ENCODE measurements around the gene CPLX1. TPM values are rescaled to one million over a fixed set of nuclear protein-coding genes. Genes with fewer than 3 reads are reported as not detected.
"Not testable (repeated sequence)": the region's sequence is repeated elsewhere in the genome, so short reads cannot be mapped to it uniquely, and the experiment has no call there.

The CPLX1 gene
- total RNA-seq, 1 experiment from 2014 or later, result 3.1 TPM

DNA sequence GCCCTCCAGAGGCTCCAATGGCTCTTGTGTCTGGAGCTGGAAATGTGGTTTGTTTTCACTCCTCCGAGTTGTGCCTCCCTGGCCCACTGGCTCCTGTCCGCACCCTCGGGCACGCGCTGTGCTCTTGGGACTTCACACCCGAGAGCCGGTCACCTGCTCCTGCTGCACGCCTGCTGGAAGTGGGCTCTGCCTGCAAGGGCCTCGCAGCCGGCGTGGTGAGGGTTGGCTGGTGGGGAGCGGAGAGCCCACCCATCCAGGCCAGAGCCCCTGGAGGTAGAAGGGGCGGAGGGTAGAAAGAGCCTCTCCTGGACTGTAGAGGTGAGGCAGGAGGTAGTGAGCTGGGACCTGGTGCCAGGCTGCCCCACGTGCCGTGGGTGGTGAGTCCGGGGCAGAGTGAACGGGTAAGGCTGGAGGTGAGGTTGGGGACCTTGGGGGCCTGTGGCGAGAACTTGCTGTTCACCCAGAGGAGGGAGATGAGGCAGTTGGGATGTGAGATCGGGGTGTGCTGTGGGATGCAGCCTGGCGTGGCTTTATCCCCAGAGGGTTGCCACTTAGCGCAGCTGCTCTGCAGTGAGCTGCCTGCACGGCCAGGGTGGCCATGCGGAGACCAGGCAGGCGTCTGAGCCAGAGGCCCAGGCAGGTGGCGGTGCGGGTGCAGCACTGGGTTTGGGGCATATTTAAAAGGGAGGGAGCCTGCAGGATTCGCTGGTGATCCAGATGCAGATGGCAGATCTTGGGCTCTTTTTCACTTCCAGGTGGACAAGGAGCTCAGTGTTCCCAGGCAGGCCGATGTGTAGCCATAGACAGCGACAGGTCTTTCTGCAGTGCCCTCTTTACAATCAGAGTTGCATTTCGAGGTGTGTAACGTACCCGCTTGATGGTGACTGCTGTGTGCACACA is 71.5 kb downstream of the CPLX1 start:
- Histone ChIP-seq H3K36me3 (ENCODE audit: insufficient read depth, low read length) (no peaks in the 10 kb centered on the region), H3K4me1 (ENCODE audit: low read length) (no peaks in the 10 kb centered on the region), H3K4me3 (ENCODE audit: low read length) (no peak overlapping the region), H3K27me3 (ENCODE audit: low read length) (no peaks in the 10 kb centered on the region), H3K4me2 (ENCODE audit: low read depth, low read length, poor library complexity, severe bottlenecking) (no peak overlapping the region), H2AFZ (ENCODE audit: low read length) (no peak overlapping the region), H3K9ac (ENCODE audit: low read length) (no peak overlapping the region), H3K79me2 (ENCODE audit: low read length) (peaks cover 8% of the 10 kb centered on the region), H3K9me3 (ENCODE audit: low read length) (no peaks in the 10 kb centered on the region), H3K27ac (ENCODE audit: low read length) (no peak overlapping the region), H4K20me1 (ENCODE audit: insufficient read depth, low read depth, low read length) (0 out of 2 replicates have a peak, but pooled peaks cover 3% of the 10 kb centered on the region), H3K9me2 (replicated peaks; ENCODE audit: insufficient read depth, low read length) (no peaks in the 10 kb centered on the region)
- no peak for DNase-seq

DNA sequence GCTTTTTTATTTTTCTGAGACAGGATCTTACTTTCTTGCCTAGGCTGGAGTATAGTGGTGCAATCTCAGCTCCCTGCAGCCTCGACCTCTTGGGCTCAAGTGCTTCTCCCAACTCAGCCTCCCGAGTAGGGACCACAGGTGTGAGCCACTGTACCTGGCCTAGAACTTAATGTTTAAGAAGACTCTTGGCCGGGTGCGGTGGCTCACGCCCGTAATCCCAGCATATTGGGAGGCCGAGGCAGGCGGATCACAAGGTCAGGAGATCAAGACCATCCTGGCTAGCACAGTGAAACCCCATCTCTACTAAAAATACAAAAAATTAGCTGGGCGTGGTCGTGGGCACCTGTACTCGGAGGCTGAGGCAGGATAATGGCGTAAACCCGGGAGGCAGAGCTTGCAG is 72.7 kb downstream of the CPLX1 start:
- H3K9ac ChIP-seq (ENCODE audit: low read length); H3K36me3 ChIP-seq (ENCODE audit: insufficient read depth, low read length); DNase-seq; H3K9me3 ChIP-seq (ENCODE audit: low read length); H3K4me2 ChIP-seq (ENCODE audit: low read depth, low read length, poor library complexity, severe bottlenecking); H4K20me1 ChIP-seq (ENCODE audit: insufficient read depth, low read depth, low read length); H3K9me2 ChIP-seq (replicated peaks; ENCODE audit: insufficient read depth, low read length); H3K27me3 ChIP-seq (ENCODE audit: low read length); H3K27ac ChIP-seq (ENCODE audit: low read length); H2AFZ ChIP-seq (ENCODE audit: low read length); H3K4me3 ChIP-seq (ENCODE audit: low read length); H3K4me1 ChIP-seq (ENCODE audit: low read length): not testable (repeated sequence)
- H3K79me2 ChIP-seq (ENCODE audit: low read length), result peaks cover 13% of the 10 kb centered on the region

DNA sequence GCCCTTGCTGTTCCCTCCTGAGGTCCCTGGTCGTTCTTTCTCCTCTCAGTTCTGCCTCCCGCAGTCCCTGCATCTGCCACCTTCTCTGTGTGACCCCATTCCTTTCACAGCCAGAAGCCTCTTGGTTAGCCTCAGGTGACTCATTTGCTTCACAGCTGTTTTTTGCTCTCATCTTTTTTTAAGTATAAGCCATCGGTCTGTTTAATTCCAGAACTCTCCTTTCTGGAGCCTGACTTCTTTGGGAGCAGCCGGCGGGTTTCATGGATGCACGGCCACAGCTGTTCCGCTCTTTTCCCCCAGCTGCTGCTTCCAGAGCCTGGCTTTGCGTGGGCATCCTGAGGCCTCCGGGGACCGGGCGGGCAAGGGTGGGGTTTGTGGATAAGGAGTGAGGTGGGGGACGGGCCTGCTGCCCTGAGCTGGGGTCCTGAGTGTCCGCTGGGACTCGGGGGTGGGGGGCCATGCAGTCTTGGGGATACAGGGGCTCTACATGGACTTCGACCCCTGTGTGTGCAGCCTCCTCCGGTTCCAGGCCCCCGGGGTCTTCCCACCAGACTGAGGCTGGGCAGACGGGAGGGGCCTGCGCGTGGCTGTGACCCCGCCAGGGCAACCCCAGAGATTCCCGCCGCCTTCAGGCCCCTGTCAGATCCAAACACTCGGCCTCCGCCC is 73.6 kb downstream of the CPLX1 start:
- Histone ChIP-seq H3K27me3 (ENCODE audit: low read length) (no peaks in the 10 kb centered on the region), H3K9ac (ENCODE audit: low read length) (no peak overlapping the region), H3K4me1 (ENCODE audit: low read length) (no peaks in the 10 kb centered on the region), H3K4me2 (ENCODE audit: low read depth, low read length, poor library complexity, severe bottlenecking) (no peak overlapping the region), H3K9me2 (replicated peaks; ENCODE audit: insufficient read depth, low read length) (no peaks in the 10 kb centered on the region), H3K79me2 (ENCODE audit: low read length) (peaks cover 13% of the 10 kb centered on the region), H2AFZ (ENCODE audit: low read length) (no peak overlapping the region), H3K9me3 (ENCODE audit: low read length) (no peaks in the 10 kb centered on the region), H3K4me3 (ENCODE audit: low read length) (no peak overlapping the region), H3K36me3 (ENCODE audit: insufficient read depth, low read length) (peaks cover 3% of the 10 kb centered on the region; the same call in 1 of the 2 replicates), H3K27ac (ENCODE audit: low read length) (no peak overlapping the region), H4K20me1 (ENCODE audit: insufficient read depth, low read depth, low read length) (0 out of 2 replicates have a peak, but pooled peaks cover 3% of the 10 kb centered on the region)
- DNase-seq, result no peak

DNA sequence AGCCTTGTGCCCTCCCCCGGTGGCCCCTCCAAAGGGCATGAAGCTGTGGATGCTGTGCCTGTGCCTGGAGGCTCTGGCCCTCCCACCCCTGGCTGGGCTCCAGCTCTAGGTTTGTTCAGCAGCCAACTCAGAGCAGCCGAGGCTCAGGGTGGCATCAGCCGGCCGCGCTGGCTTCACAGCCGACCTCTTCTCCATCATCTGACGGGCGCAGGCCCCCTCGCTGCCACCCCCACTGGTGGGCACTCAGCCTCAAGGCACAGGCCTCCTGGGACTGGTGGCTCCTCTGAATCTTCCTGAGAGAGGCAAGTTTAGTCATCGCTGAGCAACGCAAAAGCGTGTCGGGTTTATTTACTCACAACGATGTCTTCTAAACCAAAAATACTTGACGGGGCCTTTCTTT is 74.3 kb downstream of the CPLX1 start:
- Histone ChIP-seq H3K9ac (ENCODE audit: low read length) (no peak overlapping the region), H3K36me3 (ENCODE audit: insufficient read depth, low read length) (peaks cover 3% of the 10 kb centered on the region; the same call in 1 of the 2 replicates), H3K9me3 (ENCODE audit: low read length) (no peaks in the 10 kb centered on the region), H2AFZ (ENCODE audit: low read length) (no peak overlapping the region), H3K4me2 (ENCODE audit: low read depth, low read length, poor library complexity, severe bottlenecking) (no peak overlapping the region), H3K79me2 (ENCODE audit: low read length) (peaks cover 13% of the 10 kb centered on the region), H3K27ac (ENCODE audit: low read length) (no peak overlapping the region), H4K20me1 (ENCODE audit: insufficient read depth, low read depth, low read length) (0 out of 2 replicates have a peak, but pooled peaks cover 3% of the 10 kb centered on the region), H3K4me1 (ENCODE audit: low read length) (no peaks in the 10 kb centered on the region), H3K4me3 (ENCODE audit: low read length) (no peak overlapping the region), H3K27me3 (ENCODE audit: low read length) (no peaks in the 10 kb centered on the region), H3K9me2 (replicated peaks; ENCODE audit: insufficient read depth, low read length) (no peaks in the 10 kb centered on the region)
- no peak for DNase-seq

DNA sequence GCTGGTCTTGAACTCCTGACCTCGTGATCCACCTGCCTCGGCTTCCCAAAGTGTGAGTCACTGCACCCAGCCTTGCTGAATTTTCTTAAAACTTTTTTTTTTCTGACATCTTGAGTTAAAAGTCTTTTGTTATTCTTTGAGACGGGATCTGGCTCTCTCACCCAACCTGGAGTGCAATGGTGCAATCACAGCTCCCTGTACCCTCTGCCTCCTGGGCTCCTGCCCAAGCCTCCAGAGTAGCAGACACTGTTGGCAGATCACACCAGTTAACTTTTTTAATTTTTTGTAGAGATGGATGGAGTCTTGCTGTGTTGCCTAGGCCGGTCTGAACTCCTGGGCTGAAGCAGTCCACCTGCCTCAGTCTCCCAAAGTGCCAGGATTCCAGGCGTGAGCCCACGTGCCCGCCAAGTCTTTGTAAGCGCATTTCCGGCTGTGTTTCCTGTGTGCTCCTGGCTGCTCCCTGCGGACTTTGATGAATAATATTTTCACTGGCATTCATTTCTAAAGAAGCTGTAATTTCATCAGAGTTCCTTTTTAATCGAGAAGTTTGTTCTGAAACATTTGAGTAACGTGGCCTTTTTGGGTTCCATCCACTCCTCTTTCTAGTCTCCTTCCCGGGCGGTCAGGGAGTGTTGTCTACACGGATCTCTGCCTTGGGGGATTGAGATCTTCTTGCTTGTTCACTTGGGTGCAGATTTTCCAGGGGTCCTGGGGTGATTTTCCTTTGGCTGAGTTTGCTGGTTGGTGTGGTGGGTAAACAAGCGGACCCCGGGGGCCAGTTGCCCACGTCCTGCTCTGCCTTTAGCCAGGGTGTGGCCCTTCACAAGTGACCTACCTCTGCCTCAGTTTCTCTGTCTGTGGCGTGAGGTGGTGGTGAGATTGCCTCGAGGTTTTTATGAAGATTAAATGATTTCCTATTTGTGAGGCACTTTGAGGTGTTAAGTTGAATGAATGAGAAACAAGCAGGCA is 75.9 kb downstream of the CPLX1 start:
- no peaks in the 10 kb centered on the region for H3K4me1 ChIP-seq (ENCODE audit: low read length)
- DNase-seq, result no peak
- peaks cover 13% of the 10 kb centered on the region for H3K79me2 ChIP-seq (ENCODE audit: low read length)
- H4K20me1 ChIP-seq (ENCODE audit: insufficient read depth, low read depth, low read length), result 0 out of 2 replicates have a peak, but pooled peaks cover 3% of the 10 kb centered on the region
- no peak overlapping the region for H3K9ac ChIP-seq (ENCODE audit: low read length)
- no peak overlapping the region for H3K4me3 ChIP-seq (ENCODE audit: low read length)
- H3K9me2 ChIP-seq (replicated peaks; ENCODE audit: insufficient read depth, low read length), result no peaks in the 10 kb centered on the region
- H3K4me2 ChIP-seq (ENCODE audit: low read depth, low read length, poor library complexity, severe bottlenecking), result no peak overlapping the region
- no peaks in the 10 kb centered on the region for H3K9me3 ChIP-seq (ENCODE audit: low read length)
- no peak overlapping the region for H2AFZ ChIP-seq (ENCODE audit: low read length)
- H3K27me3 ChIP-seq (ENCODE audit: low read length), result no peaks in the 10 kb centered on the region
- H3K27ac ChIP-seq (ENCODE audit: low read length), result no peak overlapping the region
- peaks cover 3% of the 10 kb centered on the region; the same call in 1 of the 2 replicates for H3K36me3 ChIP-seq (ENCODE audit: insufficient read depth, low read length)

DNA sequence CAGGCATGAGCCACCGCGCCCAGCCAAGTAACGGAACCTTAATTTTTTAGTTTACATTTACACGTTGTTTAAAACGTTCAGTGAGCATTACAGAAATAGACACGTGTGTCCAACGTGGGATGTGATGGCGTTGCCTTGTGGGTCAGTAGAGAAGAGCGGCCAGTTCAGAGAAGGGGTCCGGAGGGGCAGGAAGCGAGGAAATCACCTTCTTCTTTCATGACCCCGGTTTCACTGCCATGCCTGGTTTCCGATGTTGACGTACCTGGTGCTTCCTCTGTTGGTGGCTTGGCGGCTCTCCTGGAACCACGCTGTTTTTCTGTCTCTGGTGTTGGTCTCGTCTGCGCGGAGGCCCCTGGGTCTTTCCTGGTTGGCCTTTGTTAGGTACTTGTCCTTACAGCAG is 77.5 kb downstream of the CPLX1 start:
- Histone ChIP-seq H3K9ac (ENCODE audit: low read length) (no peak overlapping the region), H3K4me2 (ENCODE audit: low read depth, low read length, poor library complexity, severe bottlenecking) (no peak overlapping the region), H3K9me2 (replicated peaks; ENCODE audit: insufficient read depth, low read length) (no peaks in the 10 kb centered on the region), H3K27ac (ENCODE audit: low read length) (no peak overlapping the region), H3K27me3 (ENCODE audit: low read length) (no peaks in the 10 kb centered on the region), H3K79me2 (ENCODE audit: low read length) (peaks cover 13% of the 10 kb centered on the region), H2AFZ (ENCODE audit: low read length) (no peak overlapping the region), H3K4me1 (ENCODE audit: low read length) (no peaks in the 10 kb centered on the region), H3K36me3 (ENCODE audit: insufficient read depth, low read length) (peaks cover 3% of the 10 kb centered on the region; the same call in 1 of the 2 replicates), H3K9me3 (ENCODE audit: low read length) (no peaks in the 10 kb centered on the region), H3K4me3 (ENCODE audit: low read length) (no peak overlapping the region), H4K20me1 (ENCODE audit: insufficient read depth, low read depth, low read length) (0 out of 2 replicates have a peak, but pooled peaks cover 3% of the 10 kb centered on the region)
- DNase-seq, result no peak

DNA sequence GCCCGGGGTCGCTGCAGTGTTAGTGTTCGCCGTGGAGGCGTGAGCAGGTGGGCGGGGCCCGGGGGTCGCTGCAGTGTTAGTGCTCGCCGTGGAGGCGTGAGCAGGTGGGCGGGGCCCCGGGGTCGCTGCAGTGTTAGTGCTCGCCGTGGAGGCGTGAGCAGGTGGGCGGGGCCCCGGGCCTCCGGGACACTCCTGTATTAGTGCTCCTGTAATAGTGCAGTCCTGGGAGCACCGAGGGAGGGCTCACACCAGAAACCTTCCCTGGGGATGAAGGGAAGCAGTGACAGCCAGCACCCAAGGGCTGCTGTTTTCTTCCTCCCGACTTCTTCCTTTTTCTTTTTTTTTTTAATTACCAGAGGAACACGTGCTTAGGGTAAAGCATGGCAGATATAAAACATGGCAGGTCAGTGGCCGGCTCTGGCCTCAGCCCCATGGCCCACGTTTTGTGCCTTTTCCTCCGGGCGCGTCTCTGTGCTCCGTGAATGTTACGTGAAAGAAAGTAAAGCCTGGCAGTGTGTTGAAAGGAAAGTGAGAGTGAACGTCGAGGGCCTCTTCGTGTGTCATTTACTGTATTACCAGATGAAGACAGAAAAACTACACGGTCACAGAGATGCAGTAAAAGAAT is 78.3 kb downstream of the CPLX1 start:
- peaks cover 13% of the 10 kb centered on the region for H3K79me2 ChIP-seq (ENCODE audit: low read length)
- H3K9ac ChIP-seq (ENCODE audit: low read length), result no peak overlapping the region
- peaks cover 3% of the 10 kb centered on the region; the same call in 1 of the 2 replicates for H3K36me3 ChIP-seq (ENCODE audit: insufficient read depth, low read length)
- DNase-seq, result no peak
- H3K27me3 ChIP-seq (ENCODE audit: low read length), result no peaks in the 10 kb centered on the region
- H3K4me3 ChIP-seq (ENCODE audit: low read length), result no peak overlapping the region
- no peaks in the 10 kb centered on the region for H3K9me2 ChIP-seq (replicated peaks; ENCODE audit: insufficient read depth, low read length)
- H3K4me1 ChIP-seq (ENCODE audit: low read length), result no peaks in the 10 kb centered on the region
- no peak overlapping the region for H3K27ac ChIP-seq (ENCODE audit: low read length)
- no peak overlapping the region for H2AFZ ChIP-seq (ENCODE audit: low read length)
- 0 out of 2 replicates have a peak, but pooled peaks cover 3% of the 10 kb centered on the region for H4K20me1 ChIP-seq (ENCODE audit: insufficient read depth, low read depth, low read length)
- no peaks in the 10 kb centered on the region for H3K9me3 ChIP-seq (ENCODE audit: low read length)
- no peak overlapping the region for H3K4me2 ChIP-seq (ENCODE audit: low read depth, low read length, poor library complexity, severe bottlenecking)
